Measurements from ENCODE around the gene SLC12A8.

The SLC12A8 gene

GRCh38 chr3:125206934-125207333, 5.6 kb downstream of the SLC12A8 start:
- FAIRE-seq (no peak), DNase-seq (ENCODE audit: insufficient read length, low spot score) (no peak)
- TF ChIP-seq POLR2A (IDR thresholded peaks at IDR 0.05; ENCODE audit: low read depth, low read length): no peak

DNA sequence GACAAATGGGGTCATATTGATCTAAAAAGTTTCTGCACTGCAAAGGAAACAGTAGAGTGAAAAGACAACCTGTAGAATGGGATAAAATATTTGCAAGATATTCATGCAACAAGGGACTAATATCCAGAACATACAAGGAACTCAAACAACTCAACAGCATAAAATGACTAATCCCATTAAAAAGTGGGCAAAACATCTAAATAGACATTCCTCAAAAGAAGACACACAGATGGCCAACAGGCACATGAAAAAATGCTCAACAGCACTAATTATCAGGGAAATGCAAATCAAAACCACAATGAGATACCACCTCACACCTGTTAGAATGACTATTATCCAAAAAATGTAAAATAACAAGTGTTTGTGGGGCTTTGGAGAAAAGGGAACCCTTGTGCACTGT, 8.8 kb downstream of the SLC12A8 start:
- FAIRE-seq (no peak), DNase-seq (ENCODE audit: insufficient read length, low spot score) (no peak)
- no peak for TF ChIP-seq POLR2A (IDR thresholded peaks at IDR 0.05; ENCODE audit: low read depth, low read length)

DNA sequence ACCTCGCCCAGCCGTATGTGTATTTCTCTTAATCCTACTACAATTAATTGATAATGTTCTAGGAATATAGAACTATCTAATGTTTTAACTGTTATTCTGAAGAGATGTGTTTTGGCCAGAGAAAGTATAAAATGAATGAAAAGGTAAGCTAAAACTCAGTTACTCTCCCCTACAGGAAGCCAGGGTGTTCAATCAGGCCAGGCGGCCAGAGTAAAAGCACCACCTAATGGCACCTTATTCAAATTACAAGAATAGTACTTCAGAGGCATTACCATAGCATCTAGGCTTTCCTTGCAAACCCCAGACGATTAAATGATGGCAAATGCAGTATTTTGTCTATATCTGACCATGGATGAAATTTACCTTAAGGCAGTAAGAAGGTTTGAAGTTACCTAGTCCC, 10.4 kb downstream of the SLC12A8 start:
- TF ChIP-seq POLR2A (IDR thresholded peaks at IDR 0.05; ENCODE audit: low read depth, low read length): no peak
- DNase-seq (ENCODE audit: insufficient read length, low spot score) (no peak), FAIRE-seq (no peak)

DNA sequence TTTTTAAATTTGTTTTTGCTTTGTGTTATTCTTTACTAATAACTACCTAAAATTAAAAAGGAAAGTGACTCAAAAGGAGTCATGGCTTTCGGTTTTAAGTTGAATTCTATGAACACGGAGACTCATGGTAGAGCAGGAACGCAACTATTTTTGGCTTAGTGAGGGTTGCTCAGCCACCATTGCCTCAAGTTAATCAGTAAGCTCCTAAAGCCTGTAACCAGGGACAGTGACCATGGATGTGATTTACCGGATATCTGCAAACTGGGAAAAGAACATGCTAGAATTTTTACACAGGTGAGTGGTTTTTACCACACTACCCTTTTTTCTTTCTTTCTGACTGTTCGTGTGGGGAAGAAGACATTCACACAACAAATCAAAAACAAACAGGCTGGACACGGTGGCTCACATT, 11.8 kb downstream of the SLC12A8 start:
- no peak for FAIRE-seq

DNA sequence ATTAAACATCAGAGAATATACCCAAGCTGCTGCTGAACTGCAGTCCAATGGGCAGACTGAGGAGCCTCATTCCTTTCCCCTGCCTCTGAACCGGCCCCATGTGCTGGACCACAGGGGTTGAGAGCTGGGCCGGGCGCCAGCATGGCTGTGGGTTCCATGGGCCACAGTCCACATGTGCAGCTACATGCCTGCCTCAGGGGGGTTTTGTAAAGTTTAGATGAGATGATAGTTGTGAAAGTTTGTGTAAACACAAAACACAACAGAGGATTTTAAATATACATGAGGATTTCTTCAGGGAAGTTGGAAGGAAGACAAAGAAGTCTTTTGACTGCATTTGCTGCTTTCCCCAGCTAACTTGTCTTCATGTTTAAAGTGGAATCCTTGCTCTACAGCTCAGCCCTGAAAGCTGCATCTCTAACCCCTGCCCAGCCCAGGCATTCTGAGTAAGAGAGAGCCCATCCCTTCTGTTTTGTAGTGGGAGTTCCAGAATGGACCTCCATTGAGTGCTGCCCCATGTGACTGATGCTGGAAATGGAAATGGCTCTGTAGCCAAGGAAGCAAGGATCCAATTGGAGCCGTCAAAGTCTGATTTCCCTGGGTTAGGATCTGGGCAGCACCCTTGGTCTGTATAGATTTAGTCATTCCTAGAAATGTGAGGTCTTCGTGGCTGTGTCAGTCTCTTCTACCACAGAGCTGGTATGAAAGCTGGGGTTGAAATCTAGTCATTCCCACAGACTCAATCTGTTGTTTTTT, 17.5 kb downstream of the SLC12A8 start:
- no peak for FAIRE-seq
- no peak for DNase-seq (ENCODE audit: insufficient read length, low spot score)
- TF ChIP-seq POLR2A (IDR thresholded peaks at IDR 0.05; ENCODE audit: low read depth, low read length): no peak

More for the DNA sequence above, 11.8 kb downstream of the SLC12A8 start:
- DNase-seq (ENCODE audit: insufficient read length, low spot score): no peak
- no peak for TF ChIP-seq POLR2A (IDR thresholded peaks at IDR 0.05; ENCODE audit: low read depth, low read length)

- FAIRE-seq (no peak), DNase-seq (ENCODE audit: insufficient read length, low spot score) (no peak)
- no peak for TF ChIP-seq POLR2A (IDR thresholded peaks at IDR 0.05; ENCODE audit: low read depth, low read length)
These were observed 18.3 kb downstream of the SLC12A8 start for GRCh38 chr3:125194061-125194848.

- DNase-seq (ENCODE audit: insufficient read length, low spot score) (no peak), FAIRE-seq (no peak)
- TF ChIP-seq POLR2A (IDR thresholded peaks at IDR 0.05; ENCODE audit: low read depth, low read length): no peak
These were observed 20.1 kb downstream of the SLC12A8 start for GRCh38 chr3:125192190-125193035.

DNA sequence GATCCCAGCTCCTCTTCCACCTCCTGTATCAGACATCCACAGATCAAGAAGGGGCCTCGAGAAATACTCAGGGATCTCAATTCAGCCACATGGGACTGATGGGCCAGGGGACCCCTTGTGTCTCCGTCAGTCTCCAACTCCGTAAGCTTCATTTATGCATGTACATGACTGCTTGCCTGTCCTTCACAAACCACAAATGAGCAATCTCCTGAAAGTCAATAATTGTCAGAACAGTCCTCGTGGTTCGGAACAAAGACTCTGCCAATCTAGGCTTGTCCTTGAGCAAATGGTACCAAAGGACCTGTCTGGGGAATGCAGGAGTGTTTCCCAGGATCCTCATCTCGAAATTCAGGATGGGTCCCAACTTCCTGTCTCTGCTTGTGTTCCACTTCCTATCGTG, 20.8 kb downstream of the SLC12A8 start:
- FAIRE-seq (no peak), DNase-seq (ENCODE audit: insufficient read length, low spot score) (no peak)
- no peak for TF ChIP-seq POLR2A (IDR thresholded peaks at IDR 0.05; ENCODE audit: low read depth, low read length)

GRCh38 chr3:125191256-125191655, 21.3 kb downstream of the SLC12A8 start:
- FAIRE-seq (no peak), DNase-seq (ENCODE audit: insufficient read length, low spot score) (no peak)
- no peak for TF ChIP-seq POLR2A (IDR thresholded peaks at IDR 0.05; ENCODE audit: low read depth, low read length)

DNA sequence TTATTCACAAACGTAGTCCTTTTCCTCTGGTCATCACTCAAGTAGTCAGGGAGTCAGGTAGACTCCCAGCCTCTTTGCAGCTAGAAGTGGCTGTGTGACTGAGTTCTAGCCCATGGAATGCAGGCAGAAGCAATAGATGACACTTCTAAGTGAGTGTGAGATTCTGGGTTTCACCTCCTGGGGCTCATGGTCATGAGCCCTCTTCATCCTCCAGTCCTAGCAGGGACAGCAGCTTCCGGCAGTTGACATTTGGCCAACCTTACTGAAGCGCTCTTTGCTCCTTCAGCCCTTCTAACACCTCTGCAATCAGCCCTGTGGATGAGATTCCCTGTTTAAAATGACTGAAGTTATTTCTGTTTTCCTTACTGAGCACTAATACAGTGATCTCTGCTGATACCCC, 21.8 kb downstream of the SLC12A8 start:
- no peak for FAIRE-seq
- no peak for TF ChIP-seq POLR2A (IDR thresholded peaks at IDR 0.05; ENCODE audit: low read depth, low read length)
- no peak for DNase-seq (ENCODE audit: insufficient read length, low spot score)

- DNase-seq (ENCODE audit: insufficient read length, low spot score) (no peak), FAIRE-seq (no peak)
- TF ChIP-seq POLR2A (IDR thresholded peaks at IDR 0.05; ENCODE audit: low read depth, low read length): no peak
These were observed 23.0 kb downstream of the SLC12A8 start for GRCh38 chr3:125189378-125190165.

DNA sequence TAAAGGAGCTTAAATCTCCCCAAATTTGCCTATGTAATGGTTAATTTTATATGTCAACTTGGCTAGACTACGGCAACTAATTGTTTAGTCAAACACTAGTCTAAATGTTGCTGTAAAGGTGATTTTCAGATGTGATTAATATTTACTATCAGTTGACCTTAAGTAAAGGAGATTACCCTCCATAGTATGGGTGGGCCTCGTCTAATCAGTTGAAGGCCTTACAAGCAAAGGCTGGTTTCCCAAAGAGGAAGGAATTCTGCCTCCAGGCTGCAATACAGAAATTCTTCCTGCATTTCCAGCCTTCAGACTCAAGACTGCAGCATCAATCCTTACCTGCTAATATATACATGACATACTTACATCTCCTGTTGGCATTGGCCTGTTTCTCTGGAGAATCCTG, 23.6 kb downstream of the SLC12A8 start:
- no peak for TF ChIP-seq POLR2A (IDR thresholded peaks at IDR 0.05; ENCODE audit: low read depth, low read length)
- FAIRE-seq: no peak
- no peak for DNase-seq (ENCODE audit: insufficient read length, low spot score)

DNA sequence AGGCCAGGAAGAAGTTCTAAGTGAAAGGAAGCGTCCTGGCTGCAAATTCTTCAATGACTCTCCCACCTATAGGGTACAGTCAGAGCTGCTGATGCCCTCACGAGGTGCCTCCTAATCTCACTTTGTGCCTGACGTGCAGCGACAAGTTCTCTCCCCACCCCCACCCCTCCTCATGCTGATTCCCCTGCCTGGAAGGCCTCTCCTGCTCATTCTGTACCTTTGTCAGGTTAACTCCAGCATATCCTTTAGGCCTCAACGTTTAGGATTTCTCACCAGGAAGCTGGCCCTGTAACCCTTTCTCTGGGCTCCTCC, 25.0 kb downstream of the SLC12A8 start:
- FAIRE-seq (no peak), DNase-seq (ENCODE audit: insufficient read length, low spot score) (no peak)
- TF ChIP-seq POLR2A (IDR thresholded peaks at IDR 0.05; ENCODE audit: low read depth, low read length): no peak

Data from H54 (cell line).